Left lung (tissue), 10 donors: ENCODE data around the gene TNFAIP1. TPM values are rescaled to one million over a fixed set of nuclear protein-coding genes. Genes with fewer than 3 reads are reported as not detected.

Experiments used
- ATAC-seq: fragments of 200-7000 bp; cut with Tn5 transposase; one replicate; pipeline ENCODE4 v1.9.1; 2020; ENCODE audit warnings: moderate library complexity
- DNase-seq, 4 donors: peaks; one replicate each; pipeline ENCODE4 v3.0.0-alpha.2; 2013 to 2020
- H3K27ac ChIP-seq, 2 donors: fragments of 200-600 bp; sonication (generic) in 1 of 2; one replicate each; pipeline versions ENCODE4 v1.5.0 to v1.8.0; 2020 to 2021
- H3K27me3 ChIP-seq, 2 donors: fragments of 200-600 bp; sonication (generic) in 1 of 2; one replicate each; pipeline versions ENCODE4 v1.5.0 to v1.8.0; 2020 to 2021
- H3K36me3 ChIP-seq, 2 donors: fragments of 200-600 bp; sonication (generic) in 1 of 2; one replicate each; pipeline versions ENCODE4 v1.5.0 to v1.8.0; 2020 to 2021
- H3K4me1 ChIP-seq, 2 donors: fragments of 200-600 bp; one replicate each; pipeline ENCODE4 v1.8.0; 2021
- H3K4me3 ChIP-seq, 2 donors: fragments of 200-600 bp; sonication (generic) in 1 of 2; one replicate each; pipeline versions ENCODE4 v1.5.0 to v1.8.0; 2020 to 2021; ENCODE audit warnings: mild to moderate bottlenecking in 1 of 2
- H3K9me3 ChIP-seq, 2 donors: fragments of 200-600 bp; sonication (generic) in 1 of 2; one replicate each; pipeline versions ENCODE4 v1.5.0 to v1.8.0; 2020 to 2021
- intact Hi-C, 2 donors: fragments of 100-400 bp; cut with DNase I; formaldehyde crosslinking; loops; one replicate each; pipeline versions ENCODE4 v1.11.2 to v1.14.2; 2022
- microRNA-seq, 2 donors: library from miRNA; unstranded; fragments of <30 nt; microRNA quantifications; one replicate each; pipeline ENCODE4, GENCODE V29; 2019
- polyA plus RNA-seq, 6 donors: library from polyadenylated mRNA; unstranded; fragments of 120-200 nt; gene quantifications; one replicate each; pipeline ENCODE4 v1.2.1, GENCODE V29; 2013; ENCODE audit not compliant: insufficient read length in 6 of 6
- total RNA-seq, 2 donors: library from RNA; stranded (reverse); fragmentation: NEBNext Ultra II Directional; extraction: Animal tissue kit (Norgen Biotek cat#: 25700); gene quantifications; one replicate each; pipeline ENCODE4 v1.2.1, GENCODE V29; 2021
- TF ChIP-seq, protein P1 (sequence below), 2 donors: fragments of 200-600 bp; sonication (generic) in 1 of 2; IDR thresholded peaks; one replicate each; pipeline versions ENCODE4 v1.5.0 to v1.8.0; 2021; ENCODE audit warnings: antibody characterized with exemption in 2 of 2
- donor health status: DM: no; HTN: yes; CAD: no.
- donor health status: DM: no; HTN: no; CAD: no.

Gene TNFAIP1
- total and polyA plus RNA-seq, 8 donors, result 34.2 to 80.7 (median 40.9) TPM

- H3K9me3 ChIP-seq, result no peaks in the 10 kb centered on the region
- H3K27ac ChIP-seq, result no peak overlapping the region
- intact Hi-C loops, result no loop called here
- no peak overlapping the region for H3K4me3 ChIP-seq
- ATAC-seq, result no peak
- no peaks in the 10 kb centered on the region for H3K27me3 ChIP-seq
- no peak for DNase-seq
- H3K36me3 ChIP-seq, result peaks cover 0 to 69% of the 10 kb centered on the region in 2 donors
- TF ChIP-seq, protein P1, sequence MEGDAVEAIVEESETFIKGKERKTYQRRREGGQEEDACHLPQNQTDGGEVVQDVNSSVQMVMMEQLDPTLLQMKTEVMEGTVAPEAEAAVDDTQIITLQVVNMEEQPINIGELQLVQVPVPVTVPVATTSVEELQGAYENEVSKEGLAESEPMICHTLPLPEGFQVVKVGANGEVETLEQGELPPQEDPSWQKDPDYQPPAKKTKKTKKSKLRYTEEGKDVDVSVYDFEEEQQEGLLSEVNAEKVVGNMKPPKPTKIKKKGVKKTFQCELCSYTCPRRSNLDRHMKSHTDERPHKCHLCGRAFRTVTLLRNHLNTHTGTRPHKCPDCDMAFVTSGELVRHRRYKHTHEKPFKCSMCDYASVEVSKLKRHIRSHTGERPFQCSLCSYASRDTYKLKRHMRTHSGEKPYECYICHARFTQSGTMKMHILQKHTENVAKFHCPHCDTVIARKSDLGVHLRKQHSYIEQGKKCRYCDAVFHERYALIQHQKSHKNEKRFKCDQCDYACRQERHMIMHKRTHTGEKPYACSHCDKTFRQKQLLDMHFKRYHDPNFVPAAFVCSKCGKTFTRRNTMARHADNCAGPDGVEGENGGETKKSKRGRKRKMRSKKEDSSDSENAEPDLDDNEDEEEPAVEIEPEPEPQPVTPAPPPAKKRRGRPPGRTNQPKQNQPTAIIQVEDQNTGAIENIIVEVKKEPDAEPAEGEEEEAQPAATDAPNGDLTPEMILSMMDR (IDR thresholded peaks at IDR 0.05), result no peak
- no peaks in the 10 kb centered on the region for H3K4me1 ChIP-seq
These were observed 56.9 kb downstream of the TNFAIP1 start for GRCh38 chr17:28392491-28392890.

DNA sequence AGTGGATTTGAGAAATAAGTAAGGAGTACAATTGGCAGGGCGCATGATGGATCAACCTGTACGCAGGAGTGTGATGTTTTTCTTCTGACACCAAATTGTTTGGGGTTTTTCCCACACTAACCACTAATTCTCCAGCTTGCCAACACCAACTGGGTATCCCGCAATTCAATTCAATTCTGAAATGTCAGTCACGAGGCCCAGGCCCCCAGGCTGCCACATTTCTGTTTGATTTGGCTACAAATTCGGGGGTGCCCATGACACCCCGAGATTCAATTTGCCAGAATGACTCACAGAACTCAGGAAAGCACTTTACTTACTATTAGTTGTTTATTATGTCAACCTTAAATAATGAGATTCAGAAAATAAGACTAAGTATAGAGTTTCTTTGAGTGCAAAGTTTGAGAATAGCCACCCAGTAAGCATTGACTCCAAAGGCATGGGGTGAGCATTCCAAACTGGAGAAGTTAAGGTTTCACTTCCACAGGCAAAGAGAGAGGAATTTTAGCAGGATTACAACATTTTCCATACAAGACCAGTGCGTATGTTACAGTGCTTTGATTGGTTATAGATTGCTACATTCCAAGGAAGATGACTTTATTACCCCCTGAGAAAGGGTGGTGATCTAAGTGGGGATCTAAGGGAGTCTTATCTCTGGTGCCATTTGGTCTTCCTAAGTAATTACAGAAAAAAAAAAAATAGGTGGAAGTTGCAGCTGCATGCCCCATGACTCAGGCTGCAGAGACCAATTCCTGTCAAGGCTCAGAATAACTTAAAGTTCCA is 59.0 kb downstream of the TNFAIP1 start:
- Histone ChIP-seq H3K27me3 (no peaks in the 10 kb centered on the region), H3K9me3 (no peaks in the 10 kb centered on the region), H3K36me3 (peaks cover 0 to 59% of the 10 kb centered on the region in 2 donors), H3K4me1 (peaks cover 0 to 14% of the 10 kb centered on the region in 2 donors), H3K4me3 (no peak overlapping the region), H3K27ac (no peak overlapping the region)
- DNase-seq (no peak), ATAC-seq (no peak)
- intact Hi-C loops, result no loop called here
- TF ChIP-seq, protein P1 (IDR thresholded peaks at IDR 0.05), result no peak

- DNase-seq, result no peak
- Histone ChIP-seq H3K27me3 (no peaks in the 10 kb centered on the region), H3K4me3 (no peak overlapping the region), H3K36me3 (peaks cover 0 to 57% of the 10 kb centered on the region in 2 donors), H3K27ac (no peak overlapping the region), H3K9me3 (no peaks in the 10 kb centered on the region), H3K4me1 (peaks cover 0 to 15% of the 10 kb centered on the region in 2 donors)
- TF ChIP-seq, protein P1 (IDR thresholded peaks at IDR 0.05), result no peak
- ATAC-seq, result no peak
- intact Hi-C loops, result no loop called here
These were observed 59.9 kb downstream of the TNFAIP1 start for GRCh38 chr17:28395426-28395825.

GRCh38 chr17:28395968-28396367 is 60.4 kb downstream of the TNFAIP1 start:
- intact Hi-C loops, result no loop called here
- Histone ChIP-seq H3K9me3 (no peaks in the 10 kb centered on the region), H3K27me3 (no peaks in the 10 kb centered on the region), H3K36me3 (peaks cover 0 to 54% of the 10 kb centered on the region in 2 donors), H3K4me1 (peaks cover 0 to 15% of the 10 kb centered on the region in 2 donors), H3K4me3 (no peak overlapping the region), H3K27ac (no peak overlapping the region)
- DNase-seq (no peak), ATAC-seq (no peak)
- TF ChIP-seq, protein P1 (IDR thresholded peaks at IDR 0.05), result no peak

Small RNAs within 50 kb of the gene (microRNA-seq; reads per million reads assigned to microRNA genes)
- 0.82 to 1.0 reads per million in 2 donors for gene MIR4723

Other genes starting within 250 kb of the TNFAIP1 start
- gene TMEM97, start 16.6 kb upstream of the TNFAIP1 start, total RNA-seq, result 10 to 100 TPM; 27.0 to 69.3 TPM
- 10 to 100 TPM; 39.6 to 53.9 (median 45.0) TPM for gene TMEM97, start 16.6 kb upstream of the TNFAIP1 start, polyA plus RNA-seq
- gene IFT20, start 289 bp upstream of the TNFAIP1 start, total RNA-seq, result 10 to 100 TPM; 27.6 to 42.2 TPM
- 10 to 100 TPM; 51.0 to 60.4 (median 56.8) TPM for gene IFT20, start 289 bp upstream of the TNFAIP1 start, polyA plus RNA-seq
- 10 to 100 TPM; 65.6 to 76.8 TPM for gene POLDIP2, start 21.8 kb downstream of the TNFAIP1 start, total RNA-seq
- 10 to 100 TPM; 56.0 to 67.8 (median 62.1) TPM for gene POLDIP2, start 21.8 kb downstream of the TNFAIP1 start, polyA plus RNA-seq
- gene SEBOX, start 29.4 kb downstream of the TNFAIP1 start, total RNA-seq, result not detected
- gene SEBOX, start 29.4 kb downstream of the TNFAIP1 start, polyA plus RNA-seq, result not detected
- gene VTN, start 34.5 kb downstream of the TNFAIP1 start, total RNA-seq, result 1 to 10 TPM in 1 of 2 donors, under 1 TPM in 1; 0.50 to 1.6 TPM
- gene VTN, start 34.5 kb downstream of the TNFAIP1 start, polyA plus RNA-seq, result 1 to 10 TPM in 2 of 6 donors, under 1 TPM in 4; 0.42 to 2.2 (median 0.94) TPM
- gene SARM1, start 35.9 kb downstream of the TNFAIP1 start, total RNA-seq, result 10 to 100 TPM; 12.9 to 19.9 TPM
- gene SARM1, start 35.9 kb downstream of the TNFAIP1 start, polyA plus RNA-seq, result 10 to 100 TPM; 11.7 to 15.3 (median 12.9) TPM
- 10 to 100 TPM; 23.7 to 28.8 TPM for gene SLC46A1, start 70.5 kb downstream of the TNFAIP1 start, total RNA-seq
- gene SLC46A1, start 70.5 kb downstream of the TNFAIP1 start, polyA plus RNA-seq, result 10 to 100 TPM in 3 of 6 donors, 1 to 10 TPM in 3; 7.9 to 12.1 (median 10.5) TPM
- gene SLC13A2, start 137.9 kb downstream of the TNFAIP1 start, total RNA-seq, result not detected
- under 1 TPM; 0.13 to 0.60 (median 0.42) TPM for gene SLC13A2, start 137.9 kb downstream of the TNFAIP1 start, polyA plus RNA-seq
- gene FOXN1, start 170.6 kb downstream of the TNFAIP1 start, total RNA-seq, result under 1 TPM; 0.18 to 0.29 TPM
- gene FOXN1, start 170.6 kb downstream of the TNFAIP1 start, polyA plus RNA-seq, result under 1 TPM; 0.06 to 0.23 (median 0.15) TPM
- gene UNC119, start 216.9 kb downstream of the TNFAIP1 start, total RNA-seq, result 10 to 100 TPM; 25.7 to 28.9 TPM
- 10 to 100 TPM; 29.1 to 36.7 (median 35.9) TPM for gene UNC119, start 216.9 kb downstream of the TNFAIP1 start, polyA plus RNA-seq
- 10 to 100 TPM; 59.6 to 63.3 TPM for gene PIGS, start 235.8 kb downstream of the TNFAIP1 start, total RNA-seq
- 10 to 100 TPM; 57.9 to 66.6 (median 64.0) TPM for gene PIGS, start 235.8 kb downstream of the TNFAIP1 start, polyA plus RNA-seq
- gene ALDOC, start 241.1 kb downstream of the TNFAIP1 start, total RNA-seq, result 10 to 100 TPM; 10.9 to 15.2 TPM
- 10 to 100 TPM; 17.7 to 25.5 (median 20.8) TPM for gene ALDOC, start 241.1 kb downstream of the TNFAIP1 start, polyA plus RNA-seq